Astrocyte of the spinal cord (primary cell): ENCODE data around the gene NDUFS6.
"Not testable (repeated sequence)": the region's sequence is repeated elsewhere in the genome, so short reads cannot be mapped to it uniquely, and the experiment has no call there.

Experiments used
- DNase-seq: peaks from one replicate; pipeline ENCODE4 v3.0.0; 2011; ENCODE audit warnings: low read depth, low spot score
- H3K4me3 ChIP-seq: 2 replicates; pipeline ENCODE4 v1.5.1; 2011; ENCODE audit warnings: low read depth, mild to moderate bottlenecking, low read length, moderate library complexity
- in situ Hi-C: cut with HindIII; loops from 2 replicates; pipeline ENCODE4 v1.10.0; 2017; ENCODE audit warnings: low sequenced_read_pairs
- TF ChIP-seq, protein P1 (sequence below): IDR thresholded peaks from 2 replicates; pipeline ENCODE4 v1.5.1; 2012; ENCODE audit warnings: low read depth, mild to moderate bottlenecking, low read length, inconsistent platforms

Gene NDUFS6

GRCh38 chr5:1788200-1788599 is 13.0 kb upstream of the NDUFS6 start:
- TF ChIP-seq, protein P1, sequence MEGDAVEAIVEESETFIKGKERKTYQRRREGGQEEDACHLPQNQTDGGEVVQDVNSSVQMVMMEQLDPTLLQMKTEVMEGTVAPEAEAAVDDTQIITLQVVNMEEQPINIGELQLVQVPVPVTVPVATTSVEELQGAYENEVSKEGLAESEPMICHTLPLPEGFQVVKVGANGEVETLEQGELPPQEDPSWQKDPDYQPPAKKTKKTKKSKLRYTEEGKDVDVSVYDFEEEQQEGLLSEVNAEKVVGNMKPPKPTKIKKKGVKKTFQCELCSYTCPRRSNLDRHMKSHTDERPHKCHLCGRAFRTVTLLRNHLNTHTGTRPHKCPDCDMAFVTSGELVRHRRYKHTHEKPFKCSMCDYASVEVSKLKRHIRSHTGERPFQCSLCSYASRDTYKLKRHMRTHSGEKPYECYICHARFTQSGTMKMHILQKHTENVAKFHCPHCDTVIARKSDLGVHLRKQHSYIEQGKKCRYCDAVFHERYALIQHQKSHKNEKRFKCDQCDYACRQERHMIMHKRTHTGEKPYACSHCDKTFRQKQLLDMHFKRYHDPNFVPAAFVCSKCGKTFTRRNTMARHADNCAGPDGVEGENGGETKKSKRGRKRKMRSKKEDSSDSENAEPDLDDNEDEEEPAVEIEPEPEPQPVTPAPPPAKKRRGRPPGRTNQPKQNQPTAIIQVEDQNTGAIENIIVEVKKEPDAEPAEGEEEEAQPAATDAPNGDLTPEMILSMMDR: no peak
- no peak for DNase-seq
- no peak overlapping the region for H3K4me3 ChIP-seq
- in situ Hi-C loops: no loop called here

- in situ Hi-C loops: no loop called here
- DNase-seq: no peak
- TF ChIP-seq, protein P1: no peak
- H3K4me3 ChIP-seq: no peak overlapping the region
Measured at GRCh38 chr5:1788828-1789227, 12.4 kb upstream of the NDUFS6 start.

DNA sequence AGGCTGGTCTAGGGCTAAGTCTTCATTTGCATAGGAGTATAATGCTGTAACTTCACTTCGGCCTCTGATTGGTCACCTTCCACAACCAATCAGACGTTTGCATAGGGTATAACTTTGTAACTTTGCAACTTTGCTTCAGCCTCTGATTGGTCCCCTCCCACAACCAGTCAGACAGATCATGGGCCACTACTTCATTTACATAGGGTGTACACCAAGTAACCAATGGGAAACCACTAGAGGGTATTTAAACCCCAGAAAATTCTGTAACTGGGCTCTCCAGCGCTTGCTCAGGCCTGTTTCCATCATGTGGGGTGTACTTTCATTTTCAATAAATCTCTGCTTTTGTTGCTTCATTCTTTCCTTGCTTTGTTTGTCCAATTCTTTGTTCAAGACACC is 11.8 kb upstream of the NDUFS6 start:
- H3K4me3 ChIP-seq: peak overlapping the region; percentile 5
- in situ Hi-C loops: not testable (repeated sequence)
- peak; percentile 62 for DNase-seq

GRCh38 chr5:1789834-1790471 is 11.3 kb upstream of the NDUFS6 start:
- in situ Hi-C loops: no loop called here
- H3K4me3 ChIP-seq: peak overlapping the region; percentile 5
- TF ChIP-seq, protein P1: no peak
- DNase-seq: peak; percentile 69

- no peak overlapping the region for H3K4me3 ChIP-seq
- DNase-seq: no peak
- in situ Hi-C loops: no loop called here
- TF ChIP-seq, protein P1: no peak
Measured at GRCh38 chr5:1791176-1791575, 10.0 kb upstream of the NDUFS6 start.

DNA sequence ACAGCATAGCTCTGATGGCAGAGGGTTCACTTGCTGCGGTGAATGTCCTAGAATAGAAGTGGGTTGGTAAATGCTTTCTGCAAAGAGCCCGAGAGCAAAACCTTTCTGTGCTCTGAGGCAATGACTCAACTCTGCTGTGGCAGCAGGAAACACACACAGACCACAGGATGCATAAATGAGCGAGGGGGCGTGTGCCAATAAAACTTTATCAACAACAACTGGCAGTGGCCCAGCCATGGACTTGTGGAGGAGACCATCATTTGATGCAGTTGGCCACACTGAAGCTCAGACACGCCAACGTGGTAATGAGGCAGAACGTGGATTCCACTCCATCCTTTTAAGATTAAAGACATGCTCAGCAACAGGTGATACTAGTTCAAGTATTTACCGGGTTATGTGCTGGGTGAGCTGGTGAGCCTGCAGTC is 8.4 kb upstream of the NDUFS6 start:
- DNase-seq: peak; percentile 93
- in situ Hi-C loops: no loop called here
- no peak overlapping the region for H3K4me3 ChIP-seq
- TF ChIP-seq, protein P1: no peak

DNA sequence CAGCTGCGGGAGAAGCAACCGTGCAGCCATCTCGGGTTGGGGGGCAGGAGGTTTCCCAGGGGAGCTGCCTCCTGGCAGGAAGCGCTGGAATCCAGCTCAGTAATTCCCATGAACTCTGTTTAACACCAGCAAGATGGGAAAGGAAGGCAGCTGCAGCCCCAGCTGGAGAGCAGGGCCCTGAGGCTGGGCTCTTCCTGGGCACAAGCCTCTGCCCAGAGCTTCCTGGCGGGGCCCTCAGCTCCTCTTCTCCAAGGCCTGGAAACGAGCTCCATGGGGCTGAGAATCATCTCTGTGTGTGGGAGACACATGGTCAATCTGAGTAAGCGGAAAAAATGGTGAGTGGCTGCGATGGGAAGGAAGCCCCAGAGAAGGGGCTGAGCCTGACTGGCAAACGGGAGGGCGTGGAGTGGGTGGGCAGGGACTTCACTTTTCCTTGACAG is 7.9 kb upstream of the NDUFS6 start:
- TF ChIP-seq, protein P1: no peak
- peak; percentile 32 for DNase-seq
- in situ Hi-C loops: no loop called here
- no peak overlapping the region for H3K4me3 ChIP-seq
